Limb (tissue), 2 donors: Measurements from ENCODE around the gene SEC14L5.

Experiments used
- DNase-seq, 2 donors: peaks; one replicate each; pipeline ENCODE4 v3.0.0-alpha.2; 2016; ENCODE audit errors: extremely low spot score in 2 of 2

Gene SEC14L5

GRCh38 chr16:4984174-4984990, 26.3 kb downstream of the SEC14L5 start:
- DNase-seq = no peak

GRCh38 chr16:4987250-4987579, 29.1 kb downstream of the SEC14L5 start:
- no peak for DNase-seq

DNA sequence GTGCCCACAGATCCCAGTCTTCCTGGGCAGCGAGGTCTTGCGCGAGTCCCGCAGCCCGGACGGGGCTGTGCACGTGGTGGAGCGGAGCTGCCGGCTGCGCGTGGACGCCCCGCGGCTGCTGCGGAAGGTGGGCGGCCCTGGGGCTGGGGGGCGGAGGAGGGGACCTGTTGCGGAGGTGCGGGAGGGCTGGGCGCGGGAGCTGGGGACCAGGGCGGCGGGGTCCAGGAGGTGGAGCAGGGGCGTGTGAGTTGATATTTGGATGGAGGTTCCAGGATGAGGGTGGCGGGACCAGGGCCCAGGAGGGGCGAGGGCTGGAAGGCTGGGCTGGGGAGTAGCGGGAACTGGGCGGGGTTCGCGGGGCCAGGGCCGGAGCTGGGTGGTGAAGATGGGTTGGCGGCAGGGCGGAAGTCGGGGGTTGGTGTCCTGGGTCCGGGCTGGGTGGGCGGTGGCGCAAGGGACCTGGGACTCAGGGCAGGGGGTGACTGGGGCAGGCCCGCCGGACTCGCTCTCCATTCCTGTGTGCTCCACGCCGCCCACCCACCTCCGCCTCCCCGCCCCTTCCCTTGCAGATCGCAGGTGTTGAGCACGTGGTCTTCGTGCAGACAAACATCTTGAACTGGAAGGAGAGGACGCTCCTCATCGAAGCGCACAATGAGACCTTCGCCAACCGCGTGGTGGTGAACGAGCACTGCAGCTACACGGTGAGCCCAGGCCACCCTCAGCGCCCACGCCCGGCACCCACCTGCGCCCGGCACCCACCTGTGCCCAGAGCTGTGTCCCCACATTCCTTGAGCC, 29.6 kb downstream of the SEC14L5 start:
- DNase-seq = no peak

- DNase-seq = no peak
Measured at GRCh38 chr16:4988647-4989046, 30.5 kb downstream of the SEC14L5 start.

- no peak for DNase-seq
Measured at GRCh38 chr16:4989391-4990006, 31.4 kb downstream of the SEC14L5 start.

- DNase-seq = no peak
Measured at GRCh38 chr16:4990415-4990814, 32.3 kb downstream of the SEC14L5 start.

- DNase-seq = no peak
Measured at GRCh38 chr16:4991754-4992153, 33.6 kb downstream of the SEC14L5 start.

- DNase-seq = no peak
Measured at GRCh38 chr16:4994719-4995434, 36.7 kb downstream of the SEC14L5 start.

DNA sequence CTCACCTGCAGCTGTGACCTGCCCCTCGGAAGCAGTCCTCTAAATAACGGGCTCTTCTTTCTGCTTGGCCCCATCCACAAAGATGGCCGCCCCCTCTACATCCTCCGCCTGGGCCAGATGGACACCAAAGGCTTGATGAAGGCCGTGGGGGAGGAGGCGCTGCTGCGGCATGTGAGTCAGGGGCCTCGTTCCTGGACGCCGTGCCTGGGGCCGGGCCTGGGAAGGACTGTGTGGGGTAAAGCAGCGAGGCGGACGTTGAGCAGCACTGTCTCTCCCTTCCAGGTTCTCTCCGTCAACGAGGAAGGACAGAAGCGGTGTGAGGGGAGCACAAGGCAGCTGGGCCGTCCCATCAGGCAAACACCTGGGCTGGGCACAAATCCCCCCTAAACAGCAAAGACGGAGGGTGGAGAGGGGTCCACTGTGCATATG, 42.5 kb downstream of the SEC14L5 start:
- DNase-seq = no peak

DNA sequence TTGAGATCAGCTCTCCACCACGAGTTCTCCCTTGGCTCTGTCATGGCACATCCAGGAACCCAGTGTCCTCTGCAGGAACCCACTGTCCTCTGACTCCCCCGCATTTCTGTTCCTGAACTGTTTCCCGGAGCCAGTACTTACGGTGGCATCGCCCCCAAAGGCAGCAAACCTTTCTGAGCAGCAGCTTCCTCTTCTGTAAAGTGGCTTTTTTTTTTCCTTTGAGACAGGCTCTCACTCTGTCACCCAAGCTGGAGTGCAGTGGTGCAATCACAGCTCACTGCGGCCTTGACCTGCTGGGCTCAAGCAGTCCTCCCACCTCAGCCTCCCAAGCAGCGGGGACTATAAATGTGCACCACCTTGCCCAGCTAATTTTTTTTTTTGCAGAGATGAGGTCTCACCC, 43.4 kb downstream of the SEC14L5 start:
- no peak for DNase-seq

- DNase-seq = no peak
Measured at GRCh38 chr16:5001986-5002385, 43.9 kb downstream of the SEC14L5 start.

GRCh38 chr16:5002699-5003143, 44.6 kb downstream of the SEC14L5 start:
- no peak for DNase-seq

DNA sequence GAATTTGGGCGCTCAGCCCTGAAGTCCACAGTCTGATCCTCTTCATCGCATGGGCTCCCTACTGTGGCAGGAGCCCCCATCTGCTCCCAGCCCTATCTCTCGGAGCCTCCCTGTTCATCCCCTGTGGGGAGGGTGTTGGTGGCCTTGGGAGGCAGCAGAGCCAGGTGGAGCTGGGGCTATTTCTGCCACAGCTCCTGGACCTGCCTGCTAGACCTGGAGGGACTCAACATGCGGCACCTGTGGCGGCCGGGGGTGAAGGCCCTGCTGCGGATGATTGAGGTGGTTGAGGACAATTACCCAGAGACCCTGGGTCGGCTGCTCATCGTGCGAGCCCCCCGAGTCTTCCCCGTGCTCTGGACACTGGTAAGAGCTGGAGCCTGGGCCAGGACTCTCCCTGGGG, 45.1 kb downstream of the SEC14L5 start:
- DNase-seq = no peak

DNA sequence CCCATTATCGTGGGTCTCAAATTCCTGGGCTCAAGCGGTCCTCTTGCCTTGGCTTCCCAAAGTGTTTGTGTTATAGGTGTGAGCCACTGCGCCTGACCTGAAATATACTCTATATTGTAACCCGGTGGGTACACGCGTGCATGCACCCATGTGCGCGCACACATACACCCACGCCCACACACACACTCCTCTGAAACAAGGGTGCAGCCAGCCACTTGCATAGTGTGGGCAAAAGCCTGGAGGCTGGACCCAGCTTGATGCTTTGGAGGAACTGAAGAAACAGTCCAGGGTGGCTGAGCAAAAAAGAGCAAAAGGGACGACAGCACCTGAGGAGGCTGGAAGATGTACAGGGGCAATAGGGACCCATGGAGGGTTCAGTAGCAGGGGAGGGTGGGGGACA, 45.7 kb downstream of the SEC14L5 start:
- no peak for DNase-seq

GRCh38 chr16:5004311-5004710, 46.2 kb downstream of the SEC14L5 start:
- no peak for DNase-seq

DNA sequence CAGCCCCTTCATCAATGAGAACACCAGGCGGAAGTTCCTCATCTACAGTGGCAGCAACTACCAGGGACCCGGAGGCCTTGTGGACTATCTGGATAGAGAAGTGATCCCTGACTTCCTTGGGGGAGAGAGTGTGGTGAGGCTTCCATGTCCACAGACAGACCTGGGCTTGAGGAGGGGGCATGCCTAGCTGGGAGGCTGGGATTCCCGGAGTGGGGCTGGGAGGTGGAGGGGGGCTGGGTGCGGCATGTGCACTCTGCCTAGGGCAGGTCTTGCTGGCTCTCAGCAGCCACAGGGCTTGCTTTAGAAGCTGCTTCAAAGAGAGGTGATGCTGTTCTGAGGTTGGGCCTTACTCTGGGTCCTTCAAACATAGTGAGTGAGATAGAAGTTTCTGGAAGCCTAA, 47.8 kb downstream of the SEC14L5 start:
- no peak for DNase-seq

DNA sequence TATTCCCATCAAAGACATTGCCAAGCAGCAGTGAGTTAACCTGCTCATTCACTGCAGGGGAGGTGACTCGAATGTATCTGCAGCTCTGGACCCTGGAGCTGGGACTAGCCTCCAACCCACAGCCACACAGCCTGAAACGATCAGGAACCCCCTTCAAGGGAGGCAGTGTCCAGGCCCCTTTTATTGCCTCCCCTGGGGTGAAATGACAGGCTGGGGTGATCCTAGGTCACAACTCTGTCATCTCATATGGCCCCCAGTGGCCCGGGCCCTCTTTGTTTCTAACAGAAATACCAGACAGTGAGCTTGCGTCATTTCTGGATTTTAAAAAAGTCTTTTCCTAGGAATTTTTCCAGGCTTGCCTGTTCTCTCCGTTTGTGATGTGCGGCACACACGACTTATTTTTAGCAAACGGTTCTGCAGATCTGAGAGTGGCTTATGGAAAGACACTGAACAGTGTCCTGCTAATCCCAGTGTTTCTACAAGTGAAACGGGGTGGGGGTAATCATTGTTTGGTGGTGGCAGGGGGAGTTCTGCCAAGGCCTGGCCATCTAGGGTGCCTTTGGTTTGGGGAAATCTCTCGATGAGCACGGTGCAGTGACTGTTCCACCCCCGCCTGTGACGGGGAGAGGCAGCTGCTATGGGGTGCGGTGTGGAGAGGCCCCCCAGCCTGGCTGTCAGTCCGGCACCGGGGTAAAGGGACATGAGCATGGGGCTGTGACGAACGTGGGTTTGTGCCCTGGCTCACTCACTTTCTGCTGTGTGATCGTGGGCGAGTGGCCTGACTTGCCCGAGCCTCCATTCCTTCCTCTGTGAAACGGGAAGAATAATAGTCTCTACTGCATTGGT, 48.4 kb downstream of the SEC14L5 start:
- DNase-seq = peak in 1 of 2 donors; percentile 2

GRCh38 chr16:5007256-5007655, 49.1 kb downstream of the SEC14L5 start:
- DNase-seq = no peak

GRCh38 chr16:5008311-5008731, 50.2 kb downstream of the SEC14L5 start:
- no peak for DNase-seq

DNA sequence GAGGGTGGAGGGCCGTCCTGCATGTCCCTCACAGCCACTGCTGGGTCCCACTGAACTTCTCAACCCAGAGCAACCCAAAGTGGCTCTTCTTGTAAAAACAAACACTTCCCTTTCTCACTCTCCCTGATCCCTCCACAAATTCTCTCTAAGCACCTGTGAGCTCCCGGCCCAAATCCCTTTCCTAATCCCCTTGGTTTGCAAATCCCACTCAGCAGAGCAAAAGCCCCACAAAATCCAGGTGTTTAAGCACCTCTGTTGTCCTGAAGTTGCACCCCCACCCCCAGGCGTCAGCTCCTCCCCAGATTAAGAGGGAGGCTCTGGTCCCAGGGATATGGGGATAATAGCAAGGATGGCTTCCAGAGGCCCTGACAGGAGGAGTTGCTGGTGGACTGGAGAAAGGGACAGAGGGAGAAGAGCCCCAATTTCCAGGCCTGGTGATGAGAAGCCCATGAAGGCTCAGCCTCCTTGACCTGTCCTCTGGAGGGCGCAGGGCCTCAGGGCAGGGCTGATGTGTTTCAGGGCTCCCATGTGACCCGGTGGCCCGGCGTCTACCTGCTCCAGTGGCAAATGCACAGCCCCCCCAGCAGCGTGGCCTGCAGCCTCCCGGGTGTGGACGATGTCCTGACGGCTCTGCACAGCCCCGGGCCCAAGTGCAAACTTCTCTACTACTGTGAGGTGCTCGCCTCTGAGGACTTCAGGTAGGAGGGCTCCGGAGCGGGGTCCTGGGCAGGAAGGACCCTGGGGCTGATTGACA, 52.6 kb downstream of the SEC14L5 start:
- no peak for DNase-seq
